ENCODE data around the gene C1orf35.

C1orf35 gene

DNA sequence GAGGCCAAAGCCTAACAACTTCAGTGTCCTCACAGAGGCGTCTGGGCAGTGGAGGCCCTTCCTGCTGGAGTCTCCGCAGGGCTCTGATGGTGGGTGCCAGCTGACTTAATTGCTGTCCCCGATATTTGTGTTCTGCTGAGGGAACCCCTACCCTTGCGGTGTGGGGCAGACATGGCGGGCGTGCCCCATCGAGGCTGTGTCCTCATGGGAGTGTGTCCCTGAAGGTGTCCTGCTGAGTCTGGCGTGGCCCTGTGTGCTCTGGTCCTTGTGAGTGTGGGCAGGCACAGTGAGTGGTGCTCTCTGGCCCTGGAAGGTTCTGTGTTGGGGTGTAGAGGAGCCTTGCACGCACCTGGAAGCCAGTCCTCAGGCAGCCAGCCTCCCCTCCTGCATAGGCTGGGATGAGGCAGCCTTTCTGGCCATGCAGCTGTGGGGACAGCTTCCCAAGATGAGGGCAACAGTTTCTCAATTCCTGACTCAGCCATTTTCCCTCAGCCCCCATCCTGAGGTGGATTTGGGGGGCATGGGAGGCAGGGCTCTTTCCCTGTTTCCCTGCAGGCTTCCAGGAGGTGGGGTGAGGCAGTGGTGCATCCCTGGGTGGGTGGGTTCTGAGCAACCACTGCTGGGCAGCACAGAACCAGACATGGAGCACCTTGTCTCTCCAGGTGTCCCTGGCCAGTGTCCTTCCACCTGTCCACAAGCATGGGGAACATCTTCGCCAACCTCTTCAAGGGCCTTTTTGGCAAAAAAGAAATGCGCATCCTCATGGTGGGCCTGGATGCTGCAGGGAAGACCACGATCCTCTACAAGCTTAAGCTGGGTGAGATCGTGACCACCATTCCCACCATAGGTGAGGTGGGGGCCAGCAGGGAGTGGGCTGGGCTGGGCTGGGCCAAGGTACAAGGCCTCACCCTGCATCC is 6.5 kb downstream of the C1orf35 start:
- in situ Hi-C loops (cut with MboI; ENCODE audit: low sequenced_read_pairs), result no loop called here

GRCh38 chr1:228095938-228096337 is 7.2 kb downstream of the C1orf35 start:
- in situ Hi-C loops (cut with MboI; ENCODE audit: low sequenced_read_pairs), result no loop called here

DNA sequence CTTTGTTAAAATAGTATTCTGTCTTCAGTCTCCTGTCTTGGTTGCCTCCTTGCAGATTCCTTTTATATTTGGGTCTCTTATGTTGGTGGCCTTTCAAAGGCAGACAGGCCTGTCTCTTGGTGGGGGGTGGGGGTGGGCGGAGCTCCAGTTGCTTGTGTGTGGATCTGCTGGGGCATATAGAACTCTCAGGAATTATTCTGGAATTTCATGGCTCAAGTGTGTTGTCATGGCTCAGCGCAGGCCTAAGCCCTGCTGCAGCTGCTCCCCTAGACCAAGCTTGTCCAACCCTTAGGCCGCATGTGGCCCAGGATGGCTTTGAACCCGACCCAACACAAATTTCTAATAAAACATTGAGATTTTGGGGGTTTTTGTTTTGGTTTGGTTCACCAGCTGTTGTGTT is 8.0 kb downstream of the C1orf35 start:
- in situ Hi-C loops (cut with MboI; ENCODE audit: low sequenced_read_pairs), result no loop called here

DNA sequence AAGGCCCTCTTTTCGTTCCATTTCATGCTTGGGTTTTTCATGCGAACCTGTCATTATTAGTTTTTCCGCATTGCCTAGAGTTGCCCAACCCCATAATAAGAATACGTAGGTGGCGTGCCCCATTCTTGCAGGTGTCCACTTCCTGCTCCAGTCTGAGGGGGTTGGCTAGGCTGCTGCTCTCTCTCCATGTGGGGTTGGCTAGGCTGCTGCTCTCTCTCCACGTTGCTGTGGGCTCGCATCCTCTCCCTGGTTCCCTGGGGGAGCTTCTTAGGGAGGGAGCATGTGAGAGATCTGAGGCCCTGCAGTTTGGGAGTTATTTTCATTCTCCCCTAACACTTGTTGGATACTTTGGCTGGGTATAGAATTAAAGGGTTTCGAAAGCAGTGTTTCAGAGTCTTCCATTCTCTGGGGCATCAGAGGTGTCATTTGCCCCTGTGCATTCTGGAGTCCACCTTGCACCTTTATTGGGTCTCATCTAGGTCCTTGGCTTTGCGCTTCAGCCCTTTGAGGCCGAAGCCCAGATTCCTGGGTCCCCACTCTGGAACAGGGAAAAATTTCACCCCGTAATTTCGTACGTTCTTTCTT is 8.6 kb downstream of the C1orf35 start:
- in situ Hi-C loops (cut with MboI; ENCODE audit: low sequenced_read_pairs), result no loop called here

DNA sequence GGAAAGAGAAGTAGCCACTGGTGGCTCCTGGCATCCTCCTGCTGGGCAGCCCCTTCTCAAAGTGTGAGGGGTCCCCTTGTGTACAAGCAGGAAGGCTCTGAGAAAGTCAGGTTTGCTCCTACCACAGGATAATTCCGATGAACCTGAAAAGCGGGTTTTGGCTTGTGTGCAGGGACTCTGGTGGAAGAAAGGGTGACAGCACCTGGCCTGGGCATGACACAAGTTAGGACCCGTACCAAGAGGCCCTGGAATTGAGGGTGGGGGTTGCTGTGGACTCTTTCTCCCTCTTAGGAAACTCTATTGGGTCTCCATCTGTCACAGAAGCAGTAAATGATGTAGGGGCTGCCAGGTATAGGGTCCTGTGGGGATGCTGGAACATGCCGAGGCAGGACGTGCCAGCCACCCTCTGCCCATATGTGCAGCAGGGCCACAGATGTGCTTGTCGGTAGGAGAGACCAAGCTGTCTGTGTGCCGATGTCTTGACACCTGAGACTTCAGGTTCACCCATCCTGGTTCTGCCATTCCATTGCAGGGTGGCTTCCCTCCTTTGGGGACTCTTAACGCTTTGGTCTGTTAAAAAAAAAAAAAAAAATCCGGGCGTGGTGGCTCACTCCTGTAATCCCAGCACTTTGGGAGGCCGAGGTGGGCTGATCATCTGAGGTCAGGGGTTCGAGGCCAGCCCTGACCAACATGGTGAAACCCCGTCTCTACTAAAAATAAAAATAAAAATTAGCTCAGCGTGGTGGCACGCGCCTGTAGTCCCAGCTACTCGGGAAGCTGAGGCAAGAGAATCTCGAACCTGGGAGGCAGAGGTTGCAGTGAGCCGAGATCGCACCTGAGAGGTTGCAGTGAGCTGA is 9.8 kb downstream of the C1orf35 start:
- in situ Hi-C loops (cut with MboI; ENCODE audit: low sequenced_read_pairs), result no loop called here

DNA sequence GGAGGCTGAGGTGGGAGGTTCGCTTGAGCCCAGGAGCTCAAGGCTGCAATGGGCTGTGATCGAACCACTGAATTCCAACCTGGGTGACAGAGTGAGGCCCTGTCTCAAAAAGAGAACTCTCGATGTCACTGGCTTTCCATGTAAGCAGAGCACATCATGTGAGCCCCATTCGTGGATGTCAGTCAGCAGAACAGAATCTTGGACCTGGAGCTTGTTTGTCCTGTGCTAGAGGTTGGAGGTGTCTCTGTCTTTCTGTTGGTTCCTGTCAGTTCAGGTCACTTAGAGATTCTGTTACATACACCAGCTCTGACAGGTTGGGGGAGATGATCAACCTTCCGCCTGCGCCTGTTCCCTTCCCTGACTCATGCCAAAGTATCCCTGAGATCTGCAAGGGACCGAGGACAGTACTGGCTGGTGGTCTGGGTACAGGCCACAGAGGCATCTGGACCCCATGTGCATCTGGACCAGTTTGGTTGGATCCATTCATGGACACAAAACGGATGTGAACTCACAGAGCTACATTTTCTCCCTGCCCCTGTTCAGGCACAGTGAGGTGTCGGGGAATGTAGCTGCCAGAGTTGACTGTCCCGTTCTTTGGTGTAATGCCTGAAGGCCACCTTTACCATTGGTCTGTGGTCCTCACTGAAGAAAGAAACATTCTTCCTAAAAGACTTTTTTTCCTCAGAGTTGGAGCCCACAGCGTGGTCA is 10.6 kb downstream of the C1orf35 start:
- in situ Hi-C loops (cut with MboI; ENCODE audit: low sequenced_read_pairs), result no loop called here

DNA sequence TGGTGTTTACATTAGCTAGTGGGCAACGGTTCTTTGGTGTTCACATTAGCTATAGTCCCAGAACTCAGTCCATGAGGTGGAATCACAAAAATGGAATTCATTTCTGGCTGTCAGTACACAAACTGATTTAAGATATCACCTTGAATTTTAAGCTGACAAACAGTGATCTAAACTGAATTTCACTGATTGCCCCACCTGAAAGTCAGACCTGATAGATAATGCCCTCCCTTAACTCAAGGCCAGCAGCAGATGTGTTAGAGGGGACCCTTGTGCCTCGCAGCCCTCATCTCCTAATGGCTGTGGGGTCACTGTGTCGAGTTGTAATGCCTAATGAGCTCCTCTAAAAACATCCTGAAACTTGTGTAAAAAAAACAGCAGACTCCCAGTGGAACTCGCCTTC is 12.0 kb downstream of the C1orf35 start:
- in situ Hi-C loops (cut with MboI; ENCODE audit: low sequenced_read_pairs), result no loop called here

GRCh38 chr1:228090613-228091081 is 12.5 kb downstream of the C1orf35 start:
- in situ Hi-C loops (cut with MboI; ENCODE audit: low sequenced_read_pairs), result no loop called here

GRCh38 chr1:228089519-228090380 is 13.4 kb downstream of the C1orf35 start:
- in situ Hi-C loops (cut with MboI; ENCODE audit: low sequenced_read_pairs), result no loop called here

- in situ Hi-C loops (cut with MboI; ENCODE audit: low sequenced_read_pairs), result no loop called here
Measured at GRCh38 chr1:228088586-228089498, 14.3 kb downstream of the C1orf35 start.

GRCh38 chr1:228087771-228088251 is 15.3 kb downstream of the C1orf35 start:
- in situ Hi-C loops (cut with MboI; ENCODE audit: low sequenced_read_pairs), result no loop called here

DNA sequence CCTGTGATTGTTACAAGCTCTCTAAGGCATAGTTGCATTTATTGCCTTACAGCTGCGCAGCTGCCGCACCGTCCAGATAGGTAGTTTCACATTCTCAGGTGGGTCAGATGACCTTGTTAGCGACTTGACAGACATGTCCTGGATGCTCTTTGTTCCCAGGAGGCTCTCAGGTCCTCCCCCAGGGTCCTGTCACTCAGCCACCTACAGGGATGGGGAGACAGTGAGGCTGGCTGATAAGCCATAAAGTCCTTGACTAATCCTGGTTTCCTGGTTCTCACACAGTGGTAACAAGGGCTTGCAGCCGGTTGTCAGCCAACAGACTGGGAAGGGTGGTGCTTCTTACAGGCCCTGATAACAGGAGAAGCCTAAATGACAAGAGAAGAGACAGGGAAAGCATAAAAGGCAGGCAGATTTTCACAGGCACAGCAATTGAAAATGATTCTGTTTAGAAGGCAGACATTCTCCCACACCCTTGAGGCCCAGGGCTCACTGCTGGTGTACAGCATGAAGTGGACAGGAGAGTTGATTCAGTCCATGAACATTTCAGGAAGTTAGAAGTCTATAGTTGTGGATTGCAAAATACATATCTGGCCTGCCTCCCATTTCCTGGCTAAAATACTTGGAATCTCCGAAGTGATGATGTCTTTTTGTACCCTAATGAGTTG is 17.7 kb downstream of the C1orf35 start:
- in situ Hi-C loops (cut with MboI; ENCODE audit: low sequenced_read_pairs), result no loop called here

- in situ Hi-C loops (cut with MboI; ENCODE audit: low sequenced_read_pairs), result no loop called here
Measured at GRCh38 chr1:228084797-228085196, 18.3 kb downstream of the C1orf35 start.

DNA sequence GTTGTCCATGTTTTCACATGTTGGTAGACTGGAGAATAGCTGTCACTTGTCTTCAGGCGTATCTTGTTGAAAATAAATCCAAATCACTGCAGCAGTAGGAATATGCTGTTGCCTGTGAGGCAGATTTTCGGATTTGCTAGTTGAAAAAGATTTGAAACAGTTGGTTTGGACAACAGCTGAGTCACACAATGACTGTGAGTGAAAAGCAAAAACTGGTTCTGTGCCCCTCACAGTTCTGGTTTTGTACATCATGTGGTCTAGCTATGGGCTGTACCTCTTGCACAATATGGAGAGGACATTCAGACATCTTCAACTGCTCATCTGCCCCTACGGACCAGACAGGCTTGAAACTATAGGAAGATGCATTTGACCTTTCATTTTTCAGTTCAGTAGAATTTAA is 18.8 kb downstream of the C1orf35 start:
- in situ Hi-C loops (cut with MboI; ENCODE audit: low sequenced_read_pairs), result no loop called here

DNA sequence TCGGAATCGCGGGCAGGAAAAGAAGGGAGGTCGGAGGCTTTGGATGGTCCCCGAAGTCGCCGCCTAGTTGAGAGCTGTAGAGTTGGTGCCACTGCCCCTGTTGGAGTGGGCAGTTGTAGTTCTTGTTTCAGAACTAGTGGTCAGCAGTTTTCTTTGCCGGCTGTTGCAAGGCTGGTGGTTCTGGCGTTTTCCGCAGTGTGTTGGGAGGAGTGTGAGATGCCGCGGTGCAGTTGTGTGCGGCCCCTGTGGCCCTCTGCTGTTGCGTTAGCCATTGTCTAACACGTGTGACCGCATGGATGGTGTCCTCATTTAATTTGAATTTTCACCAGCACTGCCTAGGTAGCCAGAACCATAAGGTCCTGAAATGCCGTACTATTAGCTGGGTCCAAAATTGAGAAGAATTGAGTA is 19.2 kb downstream of the C1orf35 start:
- in situ Hi-C loops (cut with MboI; ENCODE audit: low sequenced_read_pairs), result no loop called here

- in situ Hi-C loops (cut with MboI; ENCODE audit: low sequenced_read_pairs), result no loop called here
Measured at GRCh38 chr1:228082918-228083870, 19.9 kb downstream of the C1orf35 start.
